HCT116 (cell line): ENCODE results near the gene RHEX. TPM values are rescaled to one million over a fixed set of nuclear protein-coding genes. Genes with fewer than 3 reads are reported as not detected.

Source experiments
- ATAC-seq: fragments of 200-7000 bp; cut with Tn5 transposase; 2 replicates; pipeline ENCODE4 v1.9.1; 2020; ENCODE audit warnings: mild to moderate bottlenecking, moderate library complexity
- BruUV-seq: library from RNA; stranded (reverse); fragments of 400-500 nt; replicated peaks from 2 replicates; lab custom pipeline; 2021; lab: Mats Ljungman, UMichigan
- CTCF ChIA-PET: fragments of 300-600 bp; sonication (Branson Sonifier 250); formaldehyde crosslinking; loops from one replicate; lab custom pipeline; 2021; ENCODE audit warnings: antibody characterized with exemption; lab: Charles Lee
- POLR2A ChIA-PET: fragments of 300-600, 350-600 bp; sonication (Branson Sonifier 250); formaldehyde crosslinking; loops from one replicate; lab custom pipeline; 2021; ENCODE audit warnings: antibody characterized with exemption; lab: Charles Lee
- RAD21 ChIA-PET, 2 experiments: fragments of 300-600 bp; sonication (Branson Sonifier 250); formaldehyde crosslinking; loops; one replicate each; lab custom pipeline; 2023; ENCODE audit warnings: low total read pairs in 2 of 2; ENCODE audit not compliant: uncharacterized antibody in 2 of 2, unreplicated experiment in 2 of 2, low non-redundant PET in 1 of 2; lab: Charles Lee
- DNase-seq: peaks from one replicate; pipeline ENCODE4 v3.0.0-alpha.2; 2010; ENCODE audit warnings: low read depth, low spot score
- H2AFZ ChIP-seq: fragments of 200-600 bp; shearing (Covaris generic), sonication (generic); 2 replicates; pipeline ENCODE4 v1.6.1; 2017; ENCODE audit warnings: low read depth, mixed run types, mixed read lengths, antibody characterized with exemption, low read length; ENCODE audit not compliant: poor library complexity, severe bottlenecking
- H3K27ac ChIP-seq: 2 replicates; pipeline ENCODE4 v1.5.1; 2012; ENCODE audit warnings: low read depth, low read length
- H3K27me3 ChIP-seq: fragments of 200-600 bp; sonication (generic); 2 replicates; pipeline ENCODE4 v1.6.1; 2016; ENCODE audit warnings: mixed run types, low read length, mixed read lengths; ENCODE audit not compliant: insufficient read depth
- H3K36me3 ChIP-seq, 2 experiments: fragments of 200-500 bp in 1 of 2; fragments of 200-600 bp in 1 of 2; sonication (Bioruptor generic) in 1 of 2; sonication (generic) in 1 of 2; 2 replicates each; pipeline versions ENCODE4 v1.5.1 to v1.6.1; 2014 to 2016; ENCODE audit warnings: low read length in 2 of 2, inconsistent platforms in 1 of 2, mixed read lengths in 1 of 2, mixed run types in 1 of 2; ENCODE audit not compliant: insufficient read depth in 2 of 2, control insufficient read depth in 1 of 2
- H3K4me1 ChIP-seq, 2 experiments: fragments of 200-600 bp in 1 of 2; sonication (generic) in 1 of 2; 2 replicates each; pipeline versions ENCODE4 v1.5.1 to v1.6.1; 2012 to 2017; ENCODE audit warnings: low read length in 2 of 2, inconsistent platforms in 1 of 2, mild to moderate bottlenecking in 1 of 2, mixed read lengths in 1 of 2, mixed run types in 1 of 2, moderate library complexity in 1 of 2; ENCODE audit not compliant: insufficient read depth in 2 of 2, control insufficient read depth in 1 of 2
- H3K4me2 ChIP-seq: fragments of 200-600 bp; sonication (generic); 2 replicates; pipeline ENCODE4 v1.6.1; 2017; ENCODE audit warnings: mixed run types, low read length, mixed read lengths
- H3K4me3 ChIP-seq, 2 experiments: fragments of 200-600 bp in 1 of 2; sonication (generic) in 1 of 2; replicated peaks in 1 of 2; 2 replicates each; pipeline ENCODE4 v1.5.1; 2011 to 2016; ENCODE audit warnings: low read length in 2 of 2, control low read depth in 1 of 2, low read depth in 1 of 2, mild to moderate bottlenecking in 1 of 2, mixed read lengths in 1 of 2, mixed run types in 1 of 2
- H3K79me2 ChIP-seq: fragments of 200-600 bp; sonication (generic); 2 replicates; pipeline ENCODE4 v1.6.1; 2017; ENCODE audit warnings: mild to moderate bottlenecking, mixed run types, low read length, moderate library complexity, mixed read lengths; ENCODE audit not compliant: insufficient read depth
- H3K9ac ChIP-seq: fragments of 200-600 bp; sonication (generic); 2 replicates; pipeline ENCODE4 v1.6.1; 2016; ENCODE audit warnings: low read length, mixed read lengths
- H3K9me2 ChIP-seq: fragments of 200-600 bp; sonication (generic), shearing (Covaris generic); 2 replicates; pipeline ENCODE4 v1.6.1; 2017; ENCODE audit warnings: mixed run types, mild to moderate bottlenecking, moderate library complexity; ENCODE audit not compliant: insufficient read depth
- H3K9me3 ChIP-seq, 2 experiments: fragments of 200-500 bp in 1 of 2; fragments of 200-600 bp in 1 of 2; sonication (Bioruptor generic) in 1 of 2; sonication (generic) in 1 of 2; 2 replicates each; pipeline ENCODE4 v1.6.1; 2014 to 2017; ENCODE audit warnings: low read length in 2 of 2, mixed read lengths in 2 of 2, inconsistent platforms in 1 of 2, low read depth in 1 of 2, mild to moderate bottlenecking in 1 of 2, mixed run types in 1 of 2, moderate library complexity in 1 of 2; ENCODE audit not compliant: control insufficient read depth in 1 of 2, insufficient read depth in 1 of 2
- H4K20me1 ChIP-seq: fragments of 200-600 bp; sonication (generic), shearing (Covaris generic); 2 replicates; pipeline ENCODE4 v1.6.1; 2017; ENCODE audit warnings: mixed run types, mild to moderate bottlenecking, moderate library complexity; ENCODE audit not compliant: insufficient read depth
- ATF3 ChIP-seq: IDR thresholded peaks from 2 replicates; pipeline ENCODE4 v1.6.1; 2012
- CBX3 ChIP-seq: IDR thresholded peaks from 2 replicates; pipeline ENCODE4 v1.6.1; 2012; ENCODE audit warnings: low read depth
- CEBPB ChIP-seq: IDR thresholded peaks from 2 replicates; pipeline ENCODE4 v1.6.1; 2012; ENCODE audit warnings: low read depth
- EGR1 ChIP-seq: IDR thresholded peaks from 2 replicates; pipeline ENCODE4 v1.6.1; 2012; ENCODE audit warnings: low read depth
- EZH2 ChIP-seq: fragments of 200-600 bp; sonication (generic); IDR thresholded peaks from 2 replicates; pipeline ENCODE4 v1.6.1; 2017; ENCODE audit warnings: antibody characterized with exemption, mixed run types
- EZH2phosphoT487 ChIP-seq: fragments of 200-600 bp; IDR thresholded peaks from 2 replicates; pipeline ENCODE4 v1.6.1; 2018; ENCODE audit warnings: antibody characterized with exemption, borderline replicate concordance
- JUND ChIP-seq: IDR thresholded peaks from 2 replicates; pipeline ENCODE4 v1.6.1; 2012
- POLR2A ChIP-seq: IDR thresholded peaks from 2 replicates; pipeline ENCODE4 v1.7.0; 2011; ENCODE audit warnings: borderline replicate concordance; ENCODE audit not compliant: insufficient read depth, insufficient read length; ENCODE audit errors: extremely low read depth
- RAD21 ChIP-seq: IDR thresholded peaks from 2 replicates; pipeline ENCODE4 v1.6.1; 2012; ENCODE audit warnings: low read depth, mild to moderate bottlenecking
- SIN3A ChIP-seq: IDR thresholded peaks from 2 replicates; pipeline ENCODE4 v1.6.1; 2012; ENCODE audit warnings: low read depth
- SRF ChIP-seq: IDR thresholded peaks from 2 replicates; pipeline ENCODE4 v1.6.1; 2012; ENCODE audit warnings: low read depth
- YY1 ChIP-seq: IDR thresholded peaks from 2 replicates; pipeline ENCODE4 v1.6.1; 2011; ENCODE audit warnings: low read length, low read depth, moderate library complexity, mild to moderate bottlenecking; ENCODE audit not compliant: insufficient replicate concordance; ENCODE audit errors: extremely low read depth
- ZBTB33 ChIP-seq: IDR thresholded peaks from 2 replicates; pipeline ENCODE4 v1.6.1; 2011; ENCODE audit warnings: mild to moderate bottlenecking, low read length, moderate library complexity; ENCODE audit not compliant: insufficient replicate concordance; ENCODE audit errors: extremely low read depth
- ZFX ChIP-seq: fragments of 450-650 bp; IDR thresholded peaks from 2 replicates; pipeline ENCODE4 v1.6.1; 2017
- intact Hi-C: fragments of 100-400 bp; cut with micrococcal nuclease; formaldehyde crosslinking; loops from 2 replicates; pipeline ENCODE4 v1.10.0; 2022
- total RNA-seq: library from RNA; stranded (reverse); gene quantifications from one replicate; pipeline ENCODE4 v1.2.1, GENCODE V29; 2021; ENCODE audit not compliant: unreplicated experiment

RHEX gene
- total RNA-seq, 1 experiment from 2014 or later = not detected

GRCh38 chr1:206013026-206013795 lies 39.8 kb upstream of the RHEX start:
- intact Hi-C loops = no loop called here
- DNase-seq = no peak
- no peak overlapping the region for H3K4me2 ChIP-seq
- H3K4me1 ChIP-seq = peaks cover 0 to 2% of the 10 kb centered on the region in 2 experiments; a peak in 1 of 4 replicates
- H3K27me3 ChIP-seq = no peaks in the 10 kb centered on the region
- POLR2A ChIA-PET = no interaction called here
- ATAC-seq = no peak
- no peaks in the 10 kb centered on the region for H3K36me3 ChIP-seq
- H3K4me3 ChIP-seq = no peak overlapping the region
- no peak overlapping the region for H3K27ac ChIP-seq
- no peaks in the 10 kb centered on the region for H3K9me2 ChIP-seq
- H3K79me2 ChIP-seq = no peaks in the 10 kb centered on the region
- RAD21 ChIA-PET = no interaction called here
- H3K9me3 ChIP-seq = no peaks in the 10 kb centered on the region
- BruUV-seq = no TSS peak
- no peak overlapping the region for H2AFZ ChIP-seq
- CTCF ChIA-PET = no interaction called here
- H3K9ac ChIP-seq = no peak overlapping the region
- no peak for TF ChIP-seq JUND
- TF ChIP-seq ZFX = no peak
- no peak for TF ChIP-seq EGR1
- no peak for TF ChIP-seq POLR2A
- TF ChIP-seq RAD21 = no peak
- TF ChIP-seq EZH2phosphoT487 = no peak
- TF ChIP-seq CBX3 = no peak
- no peak for TF ChIP-seq ATF3
- TF ChIP-seq YY1 = no peak
- no peak for TF ChIP-seq EZH2
- TF ChIP-seq CEBPB = no peak
- no peak for TF ChIP-seq SRF
- no peaks in the 10 kb centered on the region for H4K20me1 ChIP-seq

GRCh38 chr1:206014601-206015000 lies 38.4 kb upstream of the RHEX start:
- Histone ChIP-seq H3K9me3 (no peaks in the 10 kb centered on the region), H3K27ac (no peak overlapping the region), H3K9ac (no peak overlapping the region), H3K4me2 (no peak overlapping the region), H3K4me3 (no peak overlapping the region), H3K4me1 (peaks cover 0 to 2% of the 10 kb centered on the region in 2 experiments; a peak in 1 of 4 replicates), H3K79me2 (no peaks in the 10 kb centered on the region), H3K27me3 (no peaks in the 10 kb centered on the region)
- CTCF ChIA-PET = no interaction called here
- RAD21 ChIA-PET = no interaction called here
- POLR2A ChIA-PET = no interaction called here
- TF ChIP-seq ZFX = no peak
- no peak for TF ChIP-seq SIN3A
- TF ChIP-seq YY1 = no peak
- TF ChIP-seq ZBTB33 = no peak
- TF ChIP-seq, all 23 proteins: peak for 0
- H3K9me2 ChIP-seq = no peaks in the 10 kb centered on the region
- DNase-seq = no peak
- no peaks in the 10 kb centered on the region for H3K36me3 ChIP-seq
- H2AFZ ChIP-seq = no peak overlapping the region
- no TSS peak for BruUV-seq
- H4K20me1 ChIP-seq = no peaks in the 10 kb centered on the region
- intact Hi-C loops = no loop called here
- ATAC-seq = no peak
